GM19099 (cell line): Measurements from ENCODE around the gene XKR3.

ENCODE experiments used
- POLR2A ChIP-seq: IDR thresholded peaks from 3 replicates; pipeline ENCODE4 v1.6.1; 2011; ENCODE audit warnings: low read depth; ENCODE audit not compliant: insufficient read length; ENCODE audit errors: extremely low read depth

Gene XKR3

GRCh38 chr22:16774911-16775500, 50.2 kb downstream of the XKR3 start:
- TF ChIP-seq POLR2A: no peak
